Measurements from ENCODE around the gene MEF2A.

- TF ChIP-seq POLR2A (IDR thresholded peaks at IDR 0.05; ENCODE audit: low read depth, low read length) (no peak), TAF1 (IDR thresholded peaks at IDR 0.05; ENCODE audit: borderline replicate concordance, low read depth, low read length) (no peak), POLR2AphosphoS5 (IDR thresholded peaks at IDR 0.05; ENCODE audit: low read depth, low read length) (no peak)
Measured at GRCh38 chr15:99562238-99562637, 3.5 kb upstream of the MEF2A start.
